ENCODE data around the gene GATA3.

- TF ChIP-seq CTCF (IDR thresholded peaks at IDR 0.05) (no peak), POLR2AphosphoS5 (IDR thresholded peaks at IDR 0.05) (no peak)
Measured at GRCh38 chr10:8078027-8078426, 23.5 kb downstream of the GATA3 start.
